Left hindlimb (tissue), 1 donor: ENCODE results near the gene CTNND2.

Experiments used
- DNase-seq: peaks from one replicate; pipeline ENCODE4 v3.0.0-alpha.2; 2018

CTNND2 gene

DNA sequence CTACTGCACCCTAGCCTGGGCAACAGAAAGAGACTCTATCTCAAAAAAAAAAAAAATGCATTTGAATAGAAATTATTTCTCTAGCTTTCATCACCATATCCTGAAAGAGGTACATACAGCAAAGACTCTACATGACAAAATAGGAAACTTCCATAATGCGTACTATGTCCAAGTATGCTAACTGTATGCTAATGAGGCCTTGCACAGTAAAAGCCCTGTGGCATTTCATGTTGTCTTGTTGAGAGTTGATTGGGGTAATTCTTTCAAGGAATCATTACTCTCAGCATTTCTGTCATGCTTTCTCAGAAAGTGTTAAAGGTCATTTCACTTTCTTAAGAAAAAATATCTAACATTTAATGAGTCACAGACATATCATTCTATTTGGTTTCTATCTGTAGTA lies 393.4 kb downstream of the CTNND2 start:
- no peak for DNase-seq

DNA sequence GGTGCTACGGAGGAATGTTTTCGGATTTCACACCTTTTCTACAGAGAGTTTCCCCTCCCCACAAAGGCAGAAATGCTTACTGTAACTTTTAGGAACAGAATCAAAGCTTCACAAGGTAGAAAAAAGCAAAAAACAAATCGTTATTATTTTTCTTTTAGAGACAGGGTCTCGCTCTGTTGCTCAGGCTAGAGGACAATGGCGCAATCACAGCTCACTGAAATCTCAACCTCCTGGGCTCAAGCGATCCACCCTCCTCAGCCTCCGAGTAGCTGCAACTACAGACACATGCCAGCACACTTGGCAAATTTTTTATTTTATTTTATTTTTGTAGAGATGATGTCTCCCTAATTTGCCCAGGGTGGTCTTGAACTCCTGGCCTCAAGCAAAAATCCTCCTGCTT lies 394.5 kb downstream of the CTNND2 start:
- DNase-seq = no peak

DNA sequence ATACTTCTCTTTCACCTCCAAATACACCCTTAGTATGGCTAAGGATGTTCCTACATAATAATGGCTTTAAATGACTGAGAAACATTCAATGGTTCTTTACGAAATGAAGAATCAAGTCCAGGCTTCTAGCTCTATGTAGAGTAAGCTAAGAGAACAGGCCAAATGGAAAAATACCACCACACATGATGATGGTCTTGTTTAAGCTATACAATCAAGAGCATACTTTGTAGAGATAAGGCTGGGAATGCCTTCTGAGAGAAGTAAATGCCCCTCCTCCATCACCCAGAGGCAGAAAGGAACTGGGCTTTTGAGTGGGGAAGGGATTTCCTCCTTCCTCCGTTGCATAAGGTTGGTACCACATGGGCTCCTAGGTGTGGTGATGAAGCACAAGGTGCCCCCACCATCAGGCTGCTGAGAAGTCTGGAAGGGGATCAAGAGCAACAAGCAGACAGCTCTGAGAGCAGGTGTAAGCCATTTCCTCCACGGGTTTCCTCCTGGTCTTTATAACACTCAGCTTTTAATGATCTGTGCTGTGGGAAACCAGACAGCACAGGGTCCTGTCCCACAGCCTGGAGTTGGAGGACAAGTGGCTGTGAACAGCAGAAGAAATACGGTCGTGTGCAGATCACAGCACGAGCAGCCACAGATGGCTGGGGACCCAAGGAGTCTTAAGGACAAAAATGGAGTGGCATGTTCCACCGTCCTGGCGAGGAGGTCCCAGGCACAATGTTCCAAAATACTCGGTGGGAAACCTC lies 396.9 kb downstream of the CTNND2 start:
- DNase-seq = no peak

DNA sequence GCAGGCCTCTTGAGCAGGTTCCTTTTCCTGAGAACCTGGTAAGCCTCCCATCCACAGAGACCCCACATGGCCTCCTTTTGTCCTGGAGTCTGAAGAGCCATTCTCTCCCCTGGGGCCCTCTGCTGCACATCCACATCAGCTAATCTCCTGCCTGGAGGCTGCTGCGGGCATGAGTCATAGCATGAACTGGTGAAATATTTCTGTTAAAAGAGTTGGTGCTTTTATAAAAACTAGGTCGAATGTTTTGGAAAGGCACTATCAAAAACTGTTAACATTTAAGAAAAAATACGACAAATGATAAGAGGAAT lies 399.4 kb downstream of the CTNND2 start:
- no peak for DNase-seq

DNA sequence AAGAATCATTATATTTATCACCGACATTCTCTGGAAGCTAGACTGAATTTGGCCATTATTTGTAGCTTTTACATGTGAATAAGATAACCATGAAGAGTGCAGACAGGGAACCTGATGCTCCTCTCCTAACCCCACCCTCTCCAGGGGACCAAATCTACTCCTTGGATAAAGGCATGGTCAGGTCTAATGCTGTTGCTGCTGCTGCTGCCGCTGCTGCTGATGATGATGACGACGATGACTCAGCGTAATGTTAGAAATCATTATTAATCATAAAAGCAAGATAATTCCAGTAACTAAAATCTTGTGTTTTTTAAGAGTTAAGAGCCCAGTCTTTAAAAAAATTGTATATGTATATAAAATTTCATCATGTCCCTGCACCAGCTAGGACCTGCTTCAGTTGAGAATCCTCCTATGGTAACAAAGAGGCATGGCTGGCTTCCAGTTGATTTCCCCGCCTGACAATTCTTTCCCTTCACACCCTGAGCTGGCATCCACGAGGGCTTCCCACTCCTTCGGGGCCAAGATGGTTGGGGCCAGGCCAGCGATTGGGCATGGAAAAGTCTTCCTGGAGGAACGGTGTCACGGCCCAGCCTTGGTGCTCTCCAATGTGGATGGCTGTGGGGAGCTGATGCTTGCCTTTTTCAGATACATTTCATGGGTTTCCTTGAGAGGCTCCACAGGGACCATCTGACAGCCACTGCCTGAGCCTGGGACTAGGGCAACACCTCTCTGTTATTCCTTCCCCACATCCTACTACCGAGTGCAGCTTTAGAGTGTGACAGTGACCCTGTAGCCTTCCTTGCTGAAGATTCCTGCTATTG lies 400.0 kb downstream of the CTNND2 start:
- DNase-seq = no peak

DNA sequence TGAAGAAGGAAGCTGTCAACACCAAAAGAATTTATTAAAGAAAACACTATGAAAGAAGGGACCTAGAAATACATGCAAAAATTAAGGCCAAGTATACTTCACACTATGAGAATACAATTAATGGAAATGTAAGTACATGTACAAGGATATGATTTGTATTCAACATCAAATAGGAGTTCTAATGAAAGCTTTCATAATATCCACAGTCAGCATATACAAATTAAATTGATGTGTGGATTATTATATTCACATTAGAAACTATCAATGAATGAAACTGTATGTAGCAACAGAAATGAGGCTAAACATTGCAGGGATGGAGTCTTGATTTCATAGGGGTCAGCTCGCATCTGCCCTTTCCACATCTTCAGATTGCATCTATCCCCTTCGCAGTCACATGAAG lies 401.5 kb downstream of the CTNND2 start:
- DNase-seq = no peak

DNA sequence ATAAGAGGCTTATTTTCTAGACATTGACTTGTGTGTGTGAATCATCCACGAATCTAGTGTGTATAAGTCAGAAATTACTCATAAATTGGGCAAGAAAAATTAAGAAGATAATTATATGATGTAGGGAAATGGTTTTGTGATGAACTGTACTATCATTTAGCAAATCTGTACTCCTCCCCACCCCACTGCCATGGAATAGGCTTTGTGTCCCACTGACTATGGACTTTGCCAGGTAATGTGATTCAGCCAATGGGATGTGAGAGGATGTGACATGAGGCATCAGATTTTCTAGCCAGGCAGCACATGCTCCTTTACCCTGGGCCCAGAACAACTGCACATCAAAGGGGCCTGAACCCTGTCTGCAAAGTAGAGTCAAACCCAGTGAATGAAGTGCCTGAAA lies 406.6 kb downstream of the CTNND2 start:
- no peak for DNase-seq

DNA sequence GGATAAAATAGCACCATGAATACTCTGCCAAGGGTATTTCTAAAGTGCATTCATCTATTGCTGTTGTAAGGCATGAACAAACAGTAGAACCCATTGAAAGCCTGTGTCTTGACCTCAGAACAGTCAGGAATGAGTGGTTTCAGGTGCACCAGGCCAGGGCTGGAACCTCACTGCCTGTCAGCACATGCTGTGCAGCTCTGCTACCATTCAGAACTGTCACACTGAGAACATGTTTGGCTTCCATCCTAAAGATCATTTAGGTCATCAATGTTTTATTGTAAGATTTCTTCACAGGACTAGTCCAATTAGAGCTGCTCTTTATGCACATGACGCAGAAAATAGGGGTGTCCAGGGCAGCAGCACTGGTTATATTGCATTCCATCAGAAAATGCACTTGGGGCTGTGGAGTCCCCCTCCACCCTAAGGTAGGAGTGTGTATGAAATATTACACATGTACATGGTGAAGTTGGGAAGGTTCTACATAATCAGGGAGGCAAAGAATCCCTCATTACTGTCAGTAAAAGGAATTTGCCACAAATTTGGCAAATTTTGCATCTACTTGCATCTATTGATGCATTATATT lies 408.0 kb downstream of the CTNND2 start:
- DNase-seq = no peak

DNA sequence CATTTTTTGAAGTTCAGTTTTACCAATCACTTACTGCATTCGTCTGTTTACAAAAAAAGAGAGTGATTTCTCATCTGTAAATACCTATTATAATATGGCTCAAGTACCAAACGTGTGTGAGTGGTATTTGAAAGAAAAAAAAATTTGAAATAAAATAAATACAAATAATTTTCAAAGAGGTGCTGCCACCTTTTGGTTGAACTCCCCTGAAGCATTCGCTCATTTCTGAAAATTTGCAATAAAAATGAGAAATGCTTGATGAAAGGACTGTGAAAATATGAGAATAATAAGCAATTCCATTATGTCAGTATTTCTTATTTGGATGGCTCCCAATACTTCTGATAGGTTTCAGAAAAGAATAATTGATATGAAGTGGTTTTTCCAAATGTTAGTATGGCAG lies 409.9 kb downstream of the CTNND2 start:
- DNase-seq = no peak

DNA sequence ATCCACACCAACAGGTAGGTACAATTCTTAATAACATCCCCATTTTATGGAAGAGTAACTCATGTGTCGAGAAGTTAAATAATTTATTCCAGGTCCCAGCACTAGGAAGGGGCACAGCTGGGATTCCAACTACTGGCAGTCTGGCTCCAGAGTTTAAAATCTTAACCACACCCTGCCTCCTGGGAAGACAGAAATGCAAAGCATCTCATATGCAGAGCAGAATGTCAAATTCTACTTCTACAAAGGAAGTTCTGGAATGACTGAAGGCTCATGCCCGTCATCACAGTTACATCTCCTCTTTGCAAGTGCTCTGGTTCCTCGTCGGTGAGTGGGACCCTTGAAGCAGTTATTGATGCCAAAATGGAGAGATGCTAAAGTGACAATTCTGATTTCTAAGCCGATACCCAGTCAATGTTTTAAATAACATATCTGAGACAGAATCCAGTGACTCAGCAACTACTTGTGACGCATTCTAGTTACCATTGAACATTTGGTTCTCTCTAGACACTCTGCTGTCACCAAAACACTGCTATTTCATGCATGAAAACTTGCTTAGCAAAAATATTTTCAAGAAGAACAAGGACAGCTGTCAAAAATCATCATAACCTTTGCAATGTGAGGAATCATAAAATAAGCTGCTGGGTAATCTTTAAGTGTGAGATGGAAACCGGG lies 412.7 kb downstream of the CTNND2 start:
- DNase-seq = no peak

DNA sequence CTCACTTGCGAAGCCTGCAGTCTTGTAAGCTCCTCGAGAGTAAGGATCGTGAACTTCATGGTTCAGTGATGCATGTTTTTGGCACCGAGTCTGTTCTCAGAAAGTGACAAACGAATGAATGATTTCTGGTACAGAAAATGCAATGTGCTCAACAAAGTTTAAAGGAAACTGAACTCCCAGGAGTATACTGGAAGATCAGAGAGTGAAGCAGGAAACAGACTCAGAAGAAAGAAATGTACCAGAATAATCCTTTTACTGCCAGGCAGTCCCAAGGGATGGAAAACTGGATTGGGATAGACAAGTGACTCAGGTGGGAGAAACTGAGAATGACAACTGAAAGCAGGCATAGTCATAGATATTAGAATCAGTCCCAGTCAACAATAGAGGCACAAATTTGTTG lies 420.6 kb downstream of the CTNND2 start:
- no peak for DNase-seq

DNA sequence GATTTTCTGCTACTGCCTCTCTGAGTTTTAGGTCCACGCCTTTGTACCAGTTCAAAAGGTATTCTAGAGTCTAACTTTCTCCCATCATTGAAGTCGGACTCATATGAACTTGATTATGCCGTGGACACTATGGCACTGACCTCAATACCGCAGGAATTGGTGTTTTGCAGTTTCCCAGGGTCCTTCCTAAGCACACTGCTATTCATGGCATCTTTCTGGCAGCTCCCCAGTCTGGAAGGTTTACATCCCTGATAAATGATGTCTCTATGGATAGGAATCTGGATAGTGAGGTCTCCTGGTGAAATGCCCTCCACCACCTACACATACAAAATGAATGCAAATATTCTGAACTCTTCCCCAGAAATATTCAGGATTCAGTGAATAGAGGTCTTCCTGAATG lies 422.2 kb downstream of the CTNND2 start:
- DNase-seq = no peak

DNA sequence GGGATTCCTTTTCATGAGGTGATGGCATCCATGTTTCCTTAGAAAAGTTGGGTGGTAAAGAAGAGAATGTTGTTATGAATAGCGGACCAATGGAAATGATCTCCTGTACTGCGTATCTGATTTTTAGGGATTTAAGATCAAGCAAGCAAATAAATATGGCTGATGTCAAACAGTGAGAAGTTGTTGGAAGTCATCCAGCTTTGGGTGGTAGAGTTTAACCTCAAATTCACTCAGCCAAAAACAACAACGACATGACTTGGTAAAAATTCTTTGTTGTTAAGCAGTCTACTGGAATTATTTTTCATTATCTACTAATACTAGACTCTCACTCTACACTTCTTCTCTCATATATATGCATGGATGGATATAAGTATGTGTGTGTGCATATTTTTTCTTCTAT lies 426.5 kb downstream of the CTNND2 start:
- no peak for DNase-seq

DNA sequence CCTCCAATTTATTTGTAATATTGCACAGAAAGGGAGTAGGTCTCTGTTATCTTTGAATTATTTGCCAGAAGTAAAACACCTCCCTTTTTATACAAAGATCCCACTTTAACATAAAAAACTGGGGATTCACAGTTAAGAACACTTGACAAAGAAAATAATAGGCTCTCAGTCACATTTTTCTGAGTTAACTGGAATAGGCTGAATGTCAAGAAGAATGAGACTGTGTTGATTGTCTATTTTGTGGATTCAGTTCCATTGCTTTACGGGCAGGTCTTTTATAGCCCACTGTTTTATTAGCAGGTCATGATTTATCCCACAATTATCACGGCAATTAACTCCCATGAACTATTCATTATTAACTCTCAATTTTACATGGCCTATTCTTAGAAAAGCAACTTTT lies 427.4 kb downstream of the CTNND2 start:
- DNase-seq = no peak

DNA sequence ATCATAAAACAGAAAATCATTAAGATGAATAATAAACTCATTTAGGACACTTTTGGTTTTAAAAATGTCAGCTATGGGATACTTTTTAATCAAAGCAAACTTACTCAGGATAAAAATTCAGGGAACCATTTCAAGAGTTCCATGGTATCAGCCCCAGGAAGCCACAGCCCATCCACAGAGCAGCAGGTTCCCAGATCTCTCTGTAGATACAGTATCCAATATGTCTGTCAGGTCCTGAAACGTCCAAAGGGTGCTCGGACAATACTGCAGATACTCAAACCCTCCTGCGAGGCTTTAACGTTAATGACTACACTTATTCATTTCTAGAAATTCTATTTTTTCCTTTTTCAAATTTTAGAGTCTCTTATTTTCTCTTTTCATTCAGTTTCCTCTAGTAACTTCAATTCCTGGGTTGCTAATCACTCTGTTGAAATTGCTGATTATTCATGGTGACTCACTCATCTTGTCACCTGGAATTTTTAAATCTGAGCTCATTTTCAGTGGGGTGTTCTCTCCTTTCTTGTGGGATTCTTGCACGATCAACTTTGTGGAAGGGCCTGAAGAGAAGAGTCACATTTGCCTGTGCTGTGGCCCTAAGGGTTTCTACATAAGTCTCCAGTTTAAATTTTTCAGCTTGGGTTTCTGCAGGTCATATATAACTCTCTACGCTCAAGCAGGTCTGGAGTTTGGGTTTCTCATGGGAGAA lies 435.8 kb downstream of the CTNND2 start:
- DNase-seq = no peak

DNA sequence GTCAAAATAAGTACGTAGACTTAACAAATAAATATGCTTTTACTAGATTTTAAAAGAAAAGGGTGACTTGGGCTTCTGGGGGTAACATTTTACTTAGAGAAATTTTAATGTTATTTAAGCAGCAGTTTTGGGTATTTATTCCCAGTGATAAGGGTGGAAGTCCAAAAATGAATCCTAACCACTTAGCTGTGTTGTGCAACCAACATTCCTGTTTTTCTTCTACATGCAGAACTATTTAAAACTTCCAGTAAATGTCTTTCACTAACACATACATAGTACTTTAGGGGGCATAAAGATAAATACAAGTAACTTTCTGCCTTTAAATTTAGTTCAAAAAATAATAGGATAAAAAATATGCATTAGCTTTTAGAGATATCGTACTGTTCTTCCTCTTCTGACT lies 436.7 kb downstream of the CTNND2 start:
- DNase-seq = no peak

DNA sequence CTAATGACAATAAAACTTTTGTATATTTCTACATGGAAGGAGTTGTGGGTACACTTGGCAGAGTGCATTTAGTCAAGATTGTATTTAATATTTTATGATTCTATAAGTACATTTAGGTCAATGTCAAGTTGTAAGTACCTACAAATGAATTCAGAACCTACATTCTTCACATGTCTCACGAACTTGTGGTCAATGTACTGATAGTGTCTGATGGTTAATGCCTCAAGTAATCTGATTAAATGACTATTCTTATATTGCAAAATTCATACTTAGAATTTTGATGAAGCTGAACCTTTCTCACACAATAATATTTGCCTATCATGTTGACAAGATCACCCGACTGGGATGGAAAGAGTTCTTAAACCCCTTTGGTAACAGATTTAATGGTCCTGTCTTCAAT lies 444.5 kb downstream of the CTNND2 start:
- DNase-seq = no peak

DNA sequence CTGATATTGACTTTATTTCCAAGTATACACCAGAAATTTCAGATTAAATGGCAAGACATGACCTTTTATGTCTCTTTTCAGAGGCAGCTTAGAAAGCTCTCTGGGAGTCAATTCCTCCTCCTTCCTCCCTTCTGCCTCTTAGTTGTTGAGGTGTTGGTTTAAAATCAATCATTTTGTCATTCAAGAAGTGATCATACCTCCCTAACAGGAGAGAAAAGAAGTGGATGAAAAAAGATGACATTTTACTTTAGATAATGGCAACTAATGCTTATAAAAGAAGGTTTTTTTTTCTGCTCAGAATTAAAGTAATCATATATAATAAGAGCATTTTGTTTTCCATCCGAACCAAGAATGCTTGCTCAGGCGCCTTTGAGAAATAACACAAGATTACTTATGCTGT lies 448.7 kb downstream of the CTNND2 start:
- DNase-seq = no peak

DNA sequence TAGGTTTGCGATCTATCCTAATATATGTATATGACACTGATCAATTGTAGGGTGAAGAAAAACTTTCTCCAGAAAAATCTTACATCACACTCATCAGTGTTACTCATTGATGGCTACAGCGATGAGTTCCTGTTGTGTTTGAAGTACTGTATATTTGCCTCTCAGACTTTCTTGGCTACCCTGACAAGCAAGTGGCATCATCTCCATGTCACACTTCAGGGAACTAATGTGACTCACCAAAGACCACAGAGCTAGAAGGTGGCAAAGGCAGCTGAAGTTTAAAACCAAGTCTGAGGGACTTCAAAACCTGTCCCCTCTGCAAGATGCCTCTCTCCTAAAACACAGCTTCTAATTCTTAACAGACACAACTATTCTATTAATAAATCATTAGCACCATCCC lies 451.4 kb downstream of the CTNND2 start:
- DNase-seq = no peak

DNA sequence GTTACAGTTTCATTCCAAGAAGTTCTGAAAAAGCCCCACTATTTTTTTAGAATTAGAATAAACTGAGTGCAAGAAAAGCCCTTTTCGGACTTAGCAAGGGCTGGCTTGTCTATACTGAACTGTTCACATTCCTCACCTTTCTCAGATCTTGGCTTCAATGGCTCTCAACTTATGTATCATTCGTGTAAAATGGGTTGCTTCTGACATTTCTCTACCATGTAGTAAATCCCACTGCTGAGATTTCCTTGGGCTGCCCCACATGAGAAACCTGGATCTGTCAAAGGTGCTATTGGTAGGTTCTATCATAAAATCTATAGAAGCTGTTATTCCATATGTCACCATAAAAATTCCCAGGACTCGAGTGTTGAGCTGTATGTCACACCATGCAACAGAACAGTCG lies 454.3 kb downstream of the CTNND2 start:
- DNase-seq = no peak

DNA sequence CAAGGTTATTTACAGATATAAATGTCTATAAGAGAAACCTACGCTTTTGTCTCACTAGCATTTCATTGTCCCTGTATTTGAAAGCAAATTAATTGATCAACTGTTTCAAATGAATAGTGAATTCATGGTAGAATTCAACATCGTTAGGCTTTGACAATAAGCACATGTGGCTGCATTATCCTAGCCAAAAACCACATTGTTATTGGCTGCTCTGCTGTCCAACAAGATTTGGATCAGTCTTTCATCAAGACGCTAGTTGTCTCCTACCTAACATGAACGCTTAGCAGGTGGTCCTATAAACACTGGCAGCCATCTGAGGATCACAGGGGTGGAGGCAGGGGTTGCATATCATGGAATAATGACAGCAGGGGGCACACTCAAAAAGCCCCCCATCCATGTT lies 455.0 kb downstream of the CTNND2 start:
- no peak for DNase-seq

DNA sequence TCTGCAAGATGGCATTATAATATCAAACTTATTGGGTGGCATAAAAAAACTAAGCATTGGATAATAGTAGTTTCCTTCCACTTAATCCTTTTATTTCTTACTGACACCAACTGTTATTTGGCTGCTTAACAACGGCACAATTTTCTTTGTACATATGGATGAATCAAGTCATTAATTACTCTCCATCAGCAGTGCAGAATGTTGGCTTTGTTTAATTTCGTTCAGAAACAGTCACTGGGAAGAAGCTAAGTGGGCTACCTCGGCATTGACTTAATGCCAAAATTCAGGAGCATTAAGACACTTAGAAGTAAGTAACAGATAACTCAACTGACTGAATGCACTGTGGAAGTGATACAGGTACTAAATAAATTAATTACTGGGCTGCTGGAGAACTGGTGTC lies 460.4 kb downstream of the CTNND2 start:
- DNase-seq = no peak

DNA sequence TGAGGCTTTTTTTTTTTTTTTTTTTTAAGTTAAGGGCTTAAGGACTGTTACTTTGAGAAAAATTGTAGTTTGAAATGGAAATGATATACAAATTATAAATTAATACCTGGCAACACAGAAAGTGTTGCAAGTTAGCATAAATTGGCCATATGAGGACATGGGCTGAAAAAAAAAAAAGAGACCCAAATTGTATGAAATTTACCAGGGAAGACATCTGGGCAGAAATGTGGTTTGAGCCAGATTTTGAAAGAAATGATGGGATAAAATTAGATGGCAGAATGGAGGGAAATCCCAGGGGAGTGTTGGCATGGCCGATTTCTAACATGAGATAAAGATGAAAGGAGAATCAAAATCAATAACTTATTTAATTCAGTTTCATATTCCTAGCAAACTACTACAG lies 472.1 kb downstream of the CTNND2 start:
- no peak for DNase-seq
